OCI-LY1 (cell line): ENCODE data around the gene PIBF1.

ENCODE experiments used
- H2AFZ ChIP-seq: fragments of 200-600 bp; sonication (generic), shearing (Covaris generic); 2 replicates; pipeline ENCODE4 v1.6.0; 2014; ENCODE audit warnings: antibody characterized with exemption, mild to moderate bottlenecking, low read length
- H3F3A ChIP-seq: fragments of 200-600 bp; sonication (generic), shearing (Covaris generic); 2 replicates; pipeline ENCODE4 v1.6.0; 2014; ENCODE audit warnings: mild to moderate bottlenecking, antibody characterized with exemption, low read length, moderate library complexity; ENCODE audit not compliant: insufficient read depth
- H3K27ac ChIP-seq: fragments of 200-600 bp; sonication (generic); 2 replicates; pipeline ENCODE4 v1.5.1; 2014; ENCODE audit warnings: low read length, mixed run types, mild to moderate bottlenecking, low read depth; ENCODE audit not compliant: poor library complexity, severe bottlenecking
- H3K27me3 ChIP-seq: fragments of 200-600 bp; sonication (generic); 2 replicates; pipeline ENCODE4 v1.6.0; 2014; ENCODE audit warnings: antibody characterized with exemption, mild to moderate bottlenecking, low read length, moderate library complexity; ENCODE audit not compliant: insufficient read depth
- H3K36me3 ChIP-seq: fragments of 200-600 bp; sonication (generic); 2 replicates; pipeline ENCODE4 v1.6.1; 2014; ENCODE audit warnings: mild to moderate bottlenecking, antibody characterized with exemption, low read length, moderate library complexity, mixed read lengths; ENCODE audit not compliant: insufficient read depth
- H3K4me1 ChIP-seq: fragments of 200-600 bp; sonication (generic); 2 replicates; pipeline ENCODE4 v1.5.1; 2014; ENCODE audit warnings: mild to moderate bottlenecking, low read length, moderate library complexity; ENCODE audit not compliant: insufficient read depth, severe bottlenecking
- H3K4me2 ChIP-seq: fragments of 200-600 bp; sonication (generic), shearing (Covaris generic); 2 replicates; pipeline ENCODE4 v1.6.1; 2014; ENCODE audit warnings: low read length
- H3K4me3 ChIP-seq: fragments of 200-600 bp; sonication (generic); 2 replicates; pipeline ENCODE4 v1.5.1; 2014; ENCODE audit warnings: low read length, low read depth, mild to moderate bottlenecking, mixed read lengths; ENCODE audit not compliant: poor library complexity, severe bottlenecking
- H3K79me2 ChIP-seq: fragments of 200-600 bp; shearing (Covaris generic); 2 replicates; pipeline ENCODE4 v1.6.1; 2016; ENCODE audit warnings: mixed run types, low read length, mixed read lengths; ENCODE audit not compliant: insufficient read depth
- H3K9ac ChIP-seq: fragments of 200-600 bp; sonication (generic), shearing (Covaris generic); 2 replicates; pipeline ENCODE4 v1.6.1; 2014; ENCODE audit warnings: mild to moderate bottlenecking, low read length, mixed read lengths
- H3K9me2 ChIP-seq: fragments of 200-600 bp; sonication (generic), shearing (Covaris generic); 2 replicates; pipeline ENCODE4 v1.6.1; 2014; ENCODE audit warnings: low read depth, mild to moderate bottlenecking, low read length, mixed read lengths
- H3K9me3 ChIP-seq: fragments of 200-600 bp; shearing (Covaris generic); 2 replicates; pipeline ENCODE4 v1.6.1; 2014; ENCODE audit warnings: low read length, mixed read lengths
- H4K20me1 ChIP-seq: fragments of 200-600 bp; sonication (generic), shearing (Covaris generic); 2 replicates; pipeline ENCODE4 v1.6.0; 2016; ENCODE audit warnings: mild to moderate bottlenecking, low read length; ENCODE audit not compliant: insufficient read depth
- EZH2 ChIP-seq: fragments of 200-600 bp; sonication (generic), shearing (Covaris generic); IDR thresholded peaks from 2 replicates; pipeline ENCODE4 v1.8.0; 2017; ENCODE audit warnings: borderline replicate concordance, mixed run types, mild to moderate bottlenecking, antibody characterized with exemption, low read length, moderate library complexity, mixed read lengths
- TF ChIP-seq, protein P1 (sequence below): fragments of 200-600 bp; sonication (generic), shearing (Covaris generic); IDR thresholded peaks from 2 replicates; pipeline ENCODE4 v1.5.1; 2017; ENCODE audit warnings: mild to moderate bottlenecking, antibody characterized with exemption, low read length, moderate library complexity, mixed read lengths

Gene PIBF1

DNA sequence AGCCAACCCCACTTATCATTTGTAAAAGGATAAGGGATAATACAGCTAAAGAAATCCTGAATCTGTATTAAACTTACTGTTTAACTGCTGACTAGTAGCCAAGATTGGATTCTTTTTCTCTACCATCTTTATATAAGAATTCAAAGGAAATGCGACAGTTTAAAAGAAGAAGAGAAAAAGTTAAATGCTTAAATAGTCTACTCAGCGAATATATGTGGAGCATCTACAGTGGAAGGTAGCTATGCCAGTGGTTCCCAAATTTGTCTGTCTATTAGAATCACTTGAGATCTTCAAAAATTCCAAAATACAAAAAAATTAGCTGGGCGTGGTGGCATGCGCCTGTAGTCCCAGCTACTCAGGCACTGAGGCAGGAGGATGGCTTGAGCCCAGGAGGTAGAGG lies 216.1 kb downstream of the PIBF1 start:
- no peaks in the 10 kb centered on the region for H3K79me2 ChIP-seq
- H3K27ac ChIP-seq, result no peak overlapping the region
- H3K4me1 ChIP-seq, result peaks cover 11% of the 10 kb centered on the region
- TF ChIP-seq, protein P1, sequence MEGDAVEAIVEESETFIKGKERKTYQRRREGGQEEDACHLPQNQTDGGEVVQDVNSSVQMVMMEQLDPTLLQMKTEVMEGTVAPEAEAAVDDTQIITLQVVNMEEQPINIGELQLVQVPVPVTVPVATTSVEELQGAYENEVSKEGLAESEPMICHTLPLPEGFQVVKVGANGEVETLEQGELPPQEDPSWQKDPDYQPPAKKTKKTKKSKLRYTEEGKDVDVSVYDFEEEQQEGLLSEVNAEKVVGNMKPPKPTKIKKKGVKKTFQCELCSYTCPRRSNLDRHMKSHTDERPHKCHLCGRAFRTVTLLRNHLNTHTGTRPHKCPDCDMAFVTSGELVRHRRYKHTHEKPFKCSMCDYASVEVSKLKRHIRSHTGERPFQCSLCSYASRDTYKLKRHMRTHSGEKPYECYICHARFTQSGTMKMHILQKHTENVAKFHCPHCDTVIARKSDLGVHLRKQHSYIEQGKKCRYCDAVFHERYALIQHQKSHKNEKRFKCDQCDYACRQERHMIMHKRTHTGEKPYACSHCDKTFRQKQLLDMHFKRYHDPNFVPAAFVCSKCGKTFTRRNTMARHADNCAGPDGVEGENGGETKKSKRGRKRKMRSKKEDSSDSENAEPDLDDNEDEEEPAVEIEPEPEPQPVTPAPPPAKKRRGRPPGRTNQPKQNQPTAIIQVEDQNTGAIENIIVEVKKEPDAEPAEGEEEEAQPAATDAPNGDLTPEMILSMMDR, result no peak
- no peak for TF ChIP-seq EZH2
- H3K36me3 ChIP-seq, result 0 out of 2 replicates have a peak, but pooled peaks cover 3% of the 10 kb centered on the region
- no peaks in the 10 kb centered on the region for H3K27me3 ChIP-seq
- H4K20me1 ChIP-seq, result no peaks in the 10 kb centered on the region
- H2AFZ ChIP-seq, result no peak overlapping the region
- no peak overlapping the region for H3K9ac ChIP-seq
- no peaks in the 10 kb centered on the region for H3K9me2 ChIP-seq
- no peak overlapping the region for H3K4me3 ChIP-seq
- H3K9me3 ChIP-seq, result no peaks in the 10 kb centered on the region
- H3F3A ChIP-seq, result no peaks in the 10 kb centered on the region
- H3K4me2 ChIP-seq, result no peak overlapping the region

DNA sequence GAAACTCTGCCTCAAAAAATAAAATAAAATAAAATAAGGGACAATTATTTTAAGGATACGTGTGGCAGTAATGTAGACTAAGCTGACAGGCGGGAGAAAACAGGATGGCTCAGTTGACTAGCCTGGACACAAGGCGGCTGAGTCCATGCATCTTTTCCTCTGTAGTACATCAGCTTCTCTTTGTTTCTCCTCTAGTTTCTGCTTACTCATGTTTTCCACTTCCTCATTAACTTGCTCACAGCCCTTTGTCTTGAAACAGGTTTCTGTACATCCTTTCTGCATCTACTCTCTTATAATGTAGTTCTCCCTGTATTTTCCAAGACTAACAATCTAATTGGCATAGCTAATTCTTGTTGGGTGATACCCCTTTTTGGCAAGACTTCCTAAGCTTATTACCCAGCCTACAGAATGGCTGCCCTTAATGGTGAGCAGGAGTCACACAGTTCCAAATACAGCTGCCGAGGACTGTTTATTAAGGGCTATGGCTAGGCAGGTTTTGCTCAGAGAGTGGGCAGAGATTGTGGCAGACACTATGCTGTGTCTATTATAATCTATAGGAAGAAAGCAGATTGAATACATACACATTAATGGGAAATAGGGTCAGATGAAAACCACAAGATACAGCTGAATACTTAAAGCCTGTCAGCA lies 218.2 kb downstream of the PIBF1 start:
- peaks cover 3% of the 10 kb centered on the region; the same call in 1 of the 2 replicates for H3K36me3 ChIP-seq
- no peak overlapping the region for H3K4me2 ChIP-seq
- H3K4me1 ChIP-seq, result peaks cover 11% of the 10 kb centered on the region
- H2AFZ ChIP-seq, result no peak overlapping the region
- TF ChIP-seq EZH2, result no peak
- TF ChIP-seq, protein P1, result no peak
- H3K27ac ChIP-seq, result peak overlapping the region; percentile 3
- no peaks in the 10 kb centered on the region for H3K9me2 ChIP-seq
- H3F3A ChIP-seq, result no peaks in the 10 kb centered on the region
- no peaks in the 10 kb centered on the region for H3K27me3 ChIP-seq
- H3K4me3 ChIP-seq, result no peak overlapping the region
- H3K9ac ChIP-seq, result no peak overlapping the region
- no peaks in the 10 kb centered on the region for H4K20me1 ChIP-seq
- H3K79me2 ChIP-seq, result no peaks in the 10 kb centered on the region
- no peaks in the 10 kb centered on the region for H3K9me3 ChIP-seq

DNA sequence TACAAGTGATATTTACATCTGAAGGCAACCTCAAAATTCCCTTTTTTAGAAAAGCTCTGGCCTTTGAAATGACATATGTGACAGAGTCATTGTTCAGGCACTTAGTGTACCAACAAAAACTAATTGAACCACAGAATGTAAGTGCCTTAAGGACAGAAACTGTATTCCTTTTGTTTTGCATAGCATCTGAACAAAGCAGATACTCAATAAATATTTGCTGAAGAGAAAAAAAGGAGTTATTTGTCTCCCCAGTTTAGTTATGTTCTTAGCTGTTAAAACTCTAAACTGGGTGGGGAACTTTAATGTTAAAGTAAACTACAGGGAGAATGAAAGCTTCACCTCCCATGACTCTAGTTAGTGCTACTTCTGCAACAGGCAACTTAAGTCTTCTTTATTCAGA lies 220.0 kb downstream of the PIBF1 start:
- no peak overlapping the region for H3K9ac ChIP-seq
- H3K79me2 ChIP-seq, result no peaks in the 10 kb centered on the region
- TF ChIP-seq EZH2, result no peak
- TF ChIP-seq, protein P1, result no peak

More for the DNA sequence above, 220.0 kb downstream of the PIBF1 start:
- Histone ChIP-seq H3K4me3 (no peak overlapping the region), H4K20me1 (no peaks in the 10 kb centered on the region), H3K4me2 (no peak overlapping the region), H2AFZ (no peak overlapping the region), H3K4me1 (peaks cover 11% of the 10 kb centered on the region), H3K9me3 (no peaks in the 10 kb centered on the region), H3K36me3 (peaks cover 3% of the 10 kb centered on the region; the same call in 1 of the 2 replicates), H3F3A (no peaks in the 10 kb centered on the region; the same call in 1 of the 2 replicates), H3K27ac (no peak overlapping the region), H3K27me3 (no peaks in the 10 kb centered on the region), H3K9me2 (no peaks in the 10 kb centered on the region)
